Keratinocyte (primary cell): ENCODE measurements around the gene JAKMIP2. TPM values are rescaled to one million over a fixed set of nuclear protein-coding genes. Genes with fewer than 3 reads are reported as not detected.
A peak's percentile ranks its signal among the peaks of the same experiment; 100 is the strongest.
"Not testable (repeated sequence)": the region's sequence is repeated elsewhere in the genome, so short reads cannot be mapped to it uniquely, and the experiment has no call there.

Source experiments
- DNase-seq: peaks from one replicate; pipeline ENCODE4 v3.0.0-alpha.2; 2011; ENCODE audit warnings: low read depth, missing footprints, low spot score
- FAIRE-seq: peaks from 2 replicates; lab custom pipeline; 2011; peaks lifted over from hg19 to GRCh38; lab: Jason Lieb, UNC
- H2AFZ ChIP-seq: 2 replicates; pipeline ENCODE4 v1.6.0; 2012; ENCODE audit warnings: low read length, control low read depth, inconsistent platforms; ENCODE audit not compliant: control insufficient read depth
- H3K27ac ChIP-seq: 2 replicates; pipeline ENCODE4 v1.5.1; 2011; ENCODE audit warnings: low read length; ENCODE audit not compliant: control insufficient read depth, insufficient read depth
- H3K27me3 ChIP-seq: 3 replicates; pipeline ENCODE4 v1.6.0; 2011; ENCODE audit warnings: low read length; ENCODE audit not compliant: control insufficient read depth, insufficient read depth; ENCODE audit errors: extremely low read depth
- H3K36me3 ChIP-seq, 2 experiments: 2 replicates in 1 of 2; 3 replicates in 1 of 2; pipeline ENCODE4 v1.5.1; 2011; ENCODE audit warnings: low read length in 2 of 2, mild to moderate bottlenecking in 1 of 2; ENCODE audit not compliant: control insufficient read depth in 2 of 2, insufficient read depth in 2 of 2; ENCODE audit errors: extremely low read depth in 1 of 2
- H3K4me1 ChIP-seq: 3 replicates; pipeline ENCODE4 v1.5.1; 2011; ENCODE audit warnings: low read length; ENCODE audit not compliant: control insufficient read depth, insufficient read depth; ENCODE audit errors: extremely low read depth
- H3K4me2 ChIP-seq: 3 replicates; pipeline ENCODE4 v1.6.0; 2011; ENCODE audit warnings: low read depth, low read length; ENCODE audit not compliant: control insufficient read depth, insufficient read depth; ENCODE audit errors: extremely low read depth
- H3K4me3 ChIP-seq, 3 experiments: fragments of 200-600 bp in 1 of 3; sonication (generic) in 1 of 3; 2 replicates in 2 of 3; 3 replicates in 1 of 3; pipeline ENCODE4 v1.5.1; 2011 to 2016; ENCODE audit warnings: low read length in 3 of 3, mild to moderate bottlenecking in 3 of 3, control low read depth in 2 of 3, inconsistent platforms in 1 of 3, low read depth in 1 of 3, mixed read lengths in 1 of 3, mixed run types in 1 of 3, moderate library complexity in 1 of 3; ENCODE audit not compliant: control insufficient read depth in 2 of 3, insufficient read depth in 2 of 3; ENCODE audit errors: extremely low read depth in 1 of 3
- H3K79me2 ChIP-seq: 2 replicates; pipeline ENCODE4 v1.6.0; 2012; ENCODE audit warnings: low read length; ENCODE audit not compliant: control insufficient read depth, insufficient read depth
- H3K9ac ChIP-seq: 3 replicates; pipeline ENCODE4 v1.6.0; 2011; ENCODE audit warnings: low read length; ENCODE audit not compliant: control insufficient read depth, insufficient read depth; ENCODE audit errors: extremely low read depth
- H3K9me1 ChIP-seq: 3 replicates; pipeline ENCODE4 v1.6.0; 2011; ENCODE audit warnings: low read length; ENCODE audit not compliant: control insufficient read depth, insufficient read depth; ENCODE audit errors: extremely low read depth
- H3K9me3 ChIP-seq: 2 replicates; pipeline ENCODE4 v1.5.1; 2012; ENCODE audit warnings: low read depth, low read length; ENCODE audit not compliant: control insufficient read depth
- H4K20me1 ChIP-seq: 3 replicates; pipeline ENCODE4 v1.6.0; 2011; ENCODE audit warnings: low read length; ENCODE audit not compliant: control insufficient read depth, insufficient read depth; ENCODE audit errors: extremely low read depth
- EZH2 ChIP-seq: IDR thresholded peaks from one replicate; pipeline ENCODE4 v1.6.1; 2012; ENCODE audit warnings: inconsistent platforms, mild to moderate bottlenecking, low read length, moderate library complexity
- dilution Hi-C: fragments of 300-500 bp; cut with MboI; formaldehyde crosslinking; loops from one replicate; pipeline ENCODE4 v1.7.0; 2020; ENCODE audit warnings: low sequenced_read_pairs; ENCODE audit not compliant: extremely low pct_ligation_motif_present
- polyA plus RNA-seq, 5 experiments: library from polyadenylated mRNA; depleted of rRNA in 3 of 5; stranded (reverse) in 3 of 5; stranded (forward) in 1 of 5; unstranded in 1 of 5; fragments of >200 nt; gene quantifications; 1 replicate in 1 of 5; 2 replicates in 3 of 5; 3 replicates in 1 of 5; pipeline versions ENCODE4 v1.2.1 to v1.2.3, GENCODE V29; 2011 to 2012; ENCODE audit warnings: missing spikeins in 2 of 5, low read depth in 1 of 5, low replicate concordance in 1 of 5
- TF ChIP-seq, protein P1 (sequence below), 3 experiments: IDR thresholded peaks in 1 of 3; conservative IDR thresholded peaks in 1 of 3; optimal IDR thresholded peaks in 1 of 3; 2 replicates in 2 of 3; 3 replicates in 1 of 3; pipeline versions ENCODE3 to v1.5.1; 2011; ENCODE audit warnings: low read length in 3 of 3, mild to moderate bottlenecking in 3 of 3, moderate library complexity in 2 of 3, control low read depth in 1 of 3, inconsistent platforms in 1 of 3; ENCODE audit not compliant: insufficient read depth in 2 of 3; ENCODE audit errors: extremely low read depth in 1 of 3

JAKMIP2 gene
- polyA plus RNA-seq, 1 donor (not counting 4 experiments of a cell fraction or from before 2014, with no cell fraction given), result not detected

DNA sequence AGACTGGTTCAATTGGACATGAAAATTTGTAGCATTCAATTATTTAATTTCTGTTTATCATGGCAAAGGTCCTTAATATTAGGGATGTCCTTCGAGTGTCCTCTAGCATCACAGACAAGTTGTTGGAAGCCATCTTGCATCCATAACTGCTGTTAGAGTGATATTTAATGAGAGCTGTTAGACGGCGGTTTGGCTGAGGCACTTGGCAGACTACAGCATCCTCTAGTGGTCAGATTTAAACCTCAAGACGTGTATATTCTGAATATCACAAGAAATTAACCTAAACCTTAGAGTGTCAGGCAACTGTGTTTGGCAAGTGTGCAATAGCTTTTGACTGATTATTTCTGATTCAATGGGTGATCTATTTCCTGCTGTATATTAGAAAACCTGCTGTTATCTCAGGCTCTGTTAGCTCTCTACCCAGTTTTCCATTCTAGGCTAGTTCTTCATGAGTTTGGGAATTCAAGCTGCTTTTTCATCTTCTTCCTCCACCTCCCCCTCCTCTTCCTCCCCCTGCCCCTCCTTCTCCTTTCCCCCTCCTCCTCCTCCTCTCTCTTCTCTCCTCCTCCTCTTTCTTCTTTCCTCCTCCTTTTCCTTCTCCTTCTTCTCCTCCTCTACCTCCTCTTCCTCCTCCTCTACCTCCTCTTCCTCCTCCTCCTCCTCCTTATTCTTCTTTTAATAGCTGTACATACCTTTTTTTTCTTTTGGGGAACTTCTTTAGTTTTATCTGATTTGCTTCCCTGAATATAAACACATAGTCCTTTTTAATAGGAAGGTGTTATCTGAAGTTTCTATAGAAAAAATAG is 40.4 kb upstream of the JAKMIP2 start:
- no peak overlapping the region for H3K9ac ChIP-seq
- no peak overlapping the region for H2AFZ ChIP-seq
- H3K27me3 ChIP-seq, result no peaks in the 10 kb centered on the region
- H3K9me1 ChIP-seq, result no peaks in the 10 kb centered on the region
- no peak overlapping the region for H3K27ac ChIP-seq
- no peak for TF ChIP-seq EZH2
- TF ChIP-seq, protein P1, sequence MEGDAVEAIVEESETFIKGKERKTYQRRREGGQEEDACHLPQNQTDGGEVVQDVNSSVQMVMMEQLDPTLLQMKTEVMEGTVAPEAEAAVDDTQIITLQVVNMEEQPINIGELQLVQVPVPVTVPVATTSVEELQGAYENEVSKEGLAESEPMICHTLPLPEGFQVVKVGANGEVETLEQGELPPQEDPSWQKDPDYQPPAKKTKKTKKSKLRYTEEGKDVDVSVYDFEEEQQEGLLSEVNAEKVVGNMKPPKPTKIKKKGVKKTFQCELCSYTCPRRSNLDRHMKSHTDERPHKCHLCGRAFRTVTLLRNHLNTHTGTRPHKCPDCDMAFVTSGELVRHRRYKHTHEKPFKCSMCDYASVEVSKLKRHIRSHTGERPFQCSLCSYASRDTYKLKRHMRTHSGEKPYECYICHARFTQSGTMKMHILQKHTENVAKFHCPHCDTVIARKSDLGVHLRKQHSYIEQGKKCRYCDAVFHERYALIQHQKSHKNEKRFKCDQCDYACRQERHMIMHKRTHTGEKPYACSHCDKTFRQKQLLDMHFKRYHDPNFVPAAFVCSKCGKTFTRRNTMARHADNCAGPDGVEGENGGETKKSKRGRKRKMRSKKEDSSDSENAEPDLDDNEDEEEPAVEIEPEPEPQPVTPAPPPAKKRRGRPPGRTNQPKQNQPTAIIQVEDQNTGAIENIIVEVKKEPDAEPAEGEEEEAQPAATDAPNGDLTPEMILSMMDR (optimal IDR thresholded peaks at IDR 0.05 in 1 of 3, IDR thresholded peaks at IDR 0.05 in 1 of 3, conservative IDR thresholded peaks at IDR 0.05 in 1 of 3; ENCODE audit: extremely low read depth in 1 of 3, insufficient read depth in 2 of 3, low read length in 3 of 3), result peak; percentile 80 to 92 (median 80)
- no peaks in the 10 kb centered on the region for H3K79me2 ChIP-seq
- no peak overlapping the region for H3K4me2 ChIP-seq
- FAIRE-seq, result no peak
- H3K9me3 ChIP-seq, result no peaks in the 10 kb centered on the region
- no peaks in the 10 kb centered on the region for H4K20me1 ChIP-seq
- peak; percentile 11 for DNase-seq
- dilution Hi-C loops, result no loop called here
- H3K4me3 ChIP-seq, result no peak overlapping the region
- no peaks in the 10 kb centered on the region for H3K36me3 ChIP-seq
- H3K4me1 ChIP-seq, result no peaks in the 10 kb centered on the region

DNA sequence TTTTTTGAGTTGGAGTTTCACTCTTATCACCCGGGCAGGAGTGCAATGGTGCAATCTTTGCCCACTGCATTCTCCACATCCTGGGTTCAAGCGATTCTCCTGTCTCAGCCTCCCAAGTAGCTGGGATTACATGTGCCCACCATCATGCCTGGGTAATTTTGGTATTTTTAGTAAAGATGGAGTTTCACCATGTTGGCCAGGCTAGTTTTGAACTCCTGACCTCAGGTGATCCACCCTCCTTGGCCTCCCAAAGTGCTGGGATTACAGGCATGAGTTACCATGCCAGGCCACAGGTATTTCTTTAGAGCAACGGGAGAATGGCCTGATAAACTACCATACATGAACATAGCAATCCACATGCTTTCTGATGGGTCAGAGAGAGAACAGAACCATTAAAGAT is 39.7 kb upstream of the JAKMIP2 start:
- H3K27ac ChIP-seq, H4K20me1 ChIP-seq, H3K4me3 ChIP-seq, H3K79me2 ChIP-seq, H2AFZ ChIP-seq, FAIRE-seq, H3K9me3 ChIP-seq, H3K4me2 ChIP-seq, H3K9me1 ChIP-seq, dilution Hi-C loops, H3K36me3 ChIP-seq, H3K9ac ChIP-seq, H3K4me1 ChIP-seq, H3K27me3 ChIP-seq, DNase-seq: not testable (repeated sequence)
